SK-N-SH (cell line): ENCODE data around the gene IRF2. TPM values are rescaled to one million over a fixed set of nuclear protein-coding genes. Genes with fewer than 3 reads are reported as not detected.

Source experiments
- CTCF ChIA-PET: fragments of 300-600, 350-600 bp; formaldehyde crosslinking; extraction: SDS; loops from one replicate; lab custom pipeline; 2021; lab: Yijun Ruan, JAX
- POLR2A ChIA-PET: fragments of 350-600 bp; sonication (Branson Sonifier 250); formaldehyde crosslinking; extraction: SDS; loops from one replicate; lab custom pipeline; 2020; ENCODE audit warnings: antibody characterized with exemption, inconsistent platforms; lab: Yijun Ruan, JAX
- DNase-seq: peaks from one replicate; pipeline ENCODE4 v3.0.0; 2012
- H2AFZ ChIP-seq: fragments of 200-600 bp; sonication (generic); 2 replicates; pipeline ENCODE4 v1.8.1; 2016; ENCODE audit warnings: antibody characterized with exemption, mild to moderate bottlenecking, low read depth
- H3F3A ChIP-seq: fragments of 200-600 bp; sonication (generic); replicated peaks from 2 replicates; pipeline ENCODE3; 2016; ENCODE audit warnings: antibody characterized with exemption, mild to moderate bottlenecking; ENCODE audit not compliant: insufficient read depth
- H3K27ac ChIP-seq, 2 experiments: fragments of 200-500 bp in 1 of 2; fragments of 200-600 bp in 1 of 2; sonication (Bioruptor generic) in 1 of 2; sonication (generic), shearing (Covaris generic) in 1 of 2; 2 replicates each; pipeline versions ENCODE4 v1.5.1 to v1.6.1; 2014 to 2016; ENCODE audit warnings: low read depth in 2 of 2, inconsistent platforms in 1 of 2, low read length in 1 of 2, mild to moderate bottlenecking in 1 of 2, mixed read lengths in 1 of 2
- H3K27me3 ChIP-seq: fragments of 200-600 bp; sonication (generic), shearing (Covaris generic); 2 replicates; pipeline ENCODE4 v1.6.1; 2016; ENCODE audit warnings: mixed run types; ENCODE audit not compliant: insufficient read depth
- H3K36me3 ChIP-seq, 2 experiments: fragments of 200-500 bp in 1 of 2; fragments of 200-600 bp in 1 of 2; sonication (Bioruptor generic) in 1 of 2; sonication (generic) in 1 of 2; replicated peaks in 1 of 2; 2 replicates each; pipeline versions ENCODE3 to v1.5.1; 2014 to 2016; ENCODE audit warnings: low read length in 1 of 2, mild to moderate bottlenecking in 1 of 2; ENCODE audit not compliant: insufficient read depth in 2 of 2, control insufficient read depth in 1 of 2
- H3K4me1 ChIP-seq, 2 experiments: fragments of 200-500 bp in 1 of 2; fragments of 200-600 bp in 1 of 2; sonication (Bioruptor generic) in 1 of 2; sonication (generic), shearing (Covaris generic) in 1 of 2; 2 replicates each; pipeline versions ENCODE4 v1.5.1 to v1.6.1; 2014 to 2016; ENCODE audit warnings: low read depth in 1 of 2, low read length in 1 of 2, mixed run types in 1 of 2; ENCODE audit not compliant: insufficient read depth in 2 of 2, control insufficient read depth in 1 of 2
- H3K4me2 ChIP-seq: fragments of 200-600 bp; sonication (generic), shearing (Covaris generic); 2 replicates; pipeline ENCODE4 v1.6.1; 2017; ENCODE audit warnings: mixed run types
- H3K4me3 ChIP-seq, 2 experiments: fragments of 200-500 bp in 1 of 2; fragments of 200-600 bp in 1 of 2; sonication (Bioruptor generic) in 1 of 2; sonication (generic), shearing (Covaris generic) in 1 of 2; 2 replicates each; pipeline versions ENCODE4 v1.5.1 to v1.8.1; 2014 to 2016; ENCODE audit warnings: low read depth in 2 of 2, inconsistent platforms in 1 of 2, low read length in 1 of 2, mild to moderate bottlenecking in 1 of 2, mixed read lengths in 1 of 2, moderate library complexity in 1 of 2
- H3K79me2 ChIP-seq: fragments of 200-600 bp; sonication (generic); 2 replicates; pipeline ENCODE4 v1.8.1; 2017; ENCODE audit warnings: mild to moderate bottlenecking; ENCODE audit not compliant: insufficient read depth
- H3K9ac ChIP-seq: fragments of 200-600 bp; sonication (generic); 2 replicates; pipeline ENCODE4 v1.6.1; 2017; ENCODE audit warnings: mixed run types
- H3K9me2 ChIP-seq: fragments of 200-600 bp; sonication (generic); 2 replicates; pipeline ENCODE4 v1.6.1; 2017; ENCODE audit warnings: mixed run types
- H3K9me3 ChIP-seq: fragments of 200-600 bp; sonication (generic); 2 replicates; pipeline ENCODE4 v1.6.1; 2017; ENCODE audit warnings: mixed run types, mild to moderate bottlenecking, moderate library complexity
- H4K20me1 ChIP-seq: fragments of 200-600 bp; sonication (generic); 2 replicates; pipeline ENCODE4 v1.6.1; 2017; ENCODE audit warnings: mild to moderate bottlenecking, mixed run types; ENCODE audit not compliant: insufficient read depth
- ELF1 ChIP-seq: IDR thresholded peaks from 2 replicates; pipeline ENCODE4 v1.4.0; 2012
- EZH2phosphoT487 ChIP-seq: fragments of 200-600 bp; sonication (generic); IDR thresholded peaks from 2 replicates; pipeline ENCODE4 v1.6.1; 2017; ENCODE audit warnings: low read depth, mixed run types, mild to moderate bottlenecking, antibody characterized with exemption, moderate library complexity, borderline replicate concordance
- FOSL2 ChIP-seq: IDR thresholded peaks from 2 replicates; pipeline ENCODE4 v1.4.0; 2012; ENCODE audit warnings: low read depth, mild to moderate bottlenecking, moderate library complexity, borderline replicate concordance
- FOXM1 ChIP-seq: IDR thresholded peaks from 2 replicates; pipeline ENCODE4 v1.4.0; 2012; ENCODE audit warnings: low read depth, mild to moderate bottlenecking
- GABPA ChIP-seq: IDR thresholded peaks from 2 replicates; pipeline ENCODE4 v1.4.0; 2012; ENCODE audit warnings: low read depth, mild to moderate bottlenecking
- GATA2 ChIP-seq: sonication (generic); formaldehyde crosslinking; IDR thresholded peaks from 2 replicates; pipeline ENCODE4 v1.5.0; 2020; ENCODE audit warnings: mild to moderate bottlenecking, missing genetic modification reagents
- JUND ChIP-seq: IDR thresholded peaks from 2 replicates; pipeline ENCODE4 v1.4.0; 2012
- MAX ChIP-seq: IDR thresholded peaks from 2 replicates; pipeline ENCODE4 v1.4.0; 2012; ENCODE audit warnings: low read depth
- MXI1 ChIP-seq: IDR thresholded peaks from 2 replicates; pipeline ENCODE4 v1.6.1; 2012; ENCODE audit warnings: mild to moderate bottlenecking, low read depth, low read length, improper control_type of control experiment
- NFIC ChIP-seq: IDR thresholded peaks from 2 replicates; pipeline ENCODE4 v1.4.0; 2012; ENCODE audit warnings: borderline replicate concordance
- POLR2AphosphoS5 ChIP-seq: IDR thresholded peaks from 2 replicates; pipeline ENCODE4 v1.6.1; 2012; ENCODE audit warnings: low read depth, low read length
- SIN3A ChIP-seq: IDR thresholded peaks from 2 replicates; pipeline ENCODE4 v1.6.1; 2012; ENCODE audit warnings: low read depth, mild to moderate bottlenecking, low read length, moderate library complexity, borderline replicate concordance
- TAF1 ChIP-seq: IDR thresholded peaks from 2 replicates; pipeline ENCODE4 v1.6.1; 2012; ENCODE audit warnings: low read depth, mild to moderate bottlenecking, low read length, moderate library complexity, borderline replicate concordance
- TCF12 ChIP-seq: IDR thresholded peaks from 2 replicates; pipeline ENCODE4 v1.4.0; 2012
- USF1 ChIP-seq: IDR thresholded peaks from 2 replicates; pipeline ENCODE4 v1.4.0; 2012; ENCODE audit warnings: low read depth, borderline replicate concordance
- YY1 ChIP-seq: IDR thresholded peaks from 2 replicates; pipeline ENCODE4 v1.4.0; 2012; ENCODE audit warnings: low read depth, mild to moderate bottlenecking
- ZBTB33 ChIP-seq: IDR thresholded peaks from 2 replicates; pipeline ENCODE4 v1.4.0; 2012; ENCODE audit warnings: low read depth, borderline replicate concordance
- WGBS: methylation state at CpG from one replicate; pipeline ENCODE4 v1.1.6; 2017; ENCODE audit warnings: low lambda C conversion rate; 5-methylcytosine and 5-hydroxymethylcytosine counted together
- polyA plus RNA-seq, 3 experiments: library from polyadenylated mRNA; depleted of rRNA; stranded (reverse); fragments of >200 nt; gene quantifications; 2 replicates each; pipeline ENCODE4 v1.2.3, GENCODE V29; 2012
- TF ChIP-seq, protein P1 (sequence below): fragments of 200-600 bp; sonication (generic); IDR thresholded peaks from 2 replicates; pipeline ENCODE4 v1.6.1; 2017; ENCODE audit warnings: antibody characterized with exemption, mild to moderate bottlenecking, moderate library complexity
- TF ChIP-seq, protein P2 (sequence below): IDR thresholded peaks from 2 replicates; pipeline ENCODE4; 2012
- TF ChIP-seq, protein P3 (sequence below): fragments of 150-350 bp; IDR thresholded peaks from 2 replicates; pipeline ENCODE4 v1.6.1; 2016; ENCODE audit warnings: mild to moderate bottlenecking, low read depth, low read length

IRF2 gene
- polyA plus RNA-seq, 1 of the 3 experiments (the other 2 are of a cell fraction), result 23.3 TPM

DNA sequence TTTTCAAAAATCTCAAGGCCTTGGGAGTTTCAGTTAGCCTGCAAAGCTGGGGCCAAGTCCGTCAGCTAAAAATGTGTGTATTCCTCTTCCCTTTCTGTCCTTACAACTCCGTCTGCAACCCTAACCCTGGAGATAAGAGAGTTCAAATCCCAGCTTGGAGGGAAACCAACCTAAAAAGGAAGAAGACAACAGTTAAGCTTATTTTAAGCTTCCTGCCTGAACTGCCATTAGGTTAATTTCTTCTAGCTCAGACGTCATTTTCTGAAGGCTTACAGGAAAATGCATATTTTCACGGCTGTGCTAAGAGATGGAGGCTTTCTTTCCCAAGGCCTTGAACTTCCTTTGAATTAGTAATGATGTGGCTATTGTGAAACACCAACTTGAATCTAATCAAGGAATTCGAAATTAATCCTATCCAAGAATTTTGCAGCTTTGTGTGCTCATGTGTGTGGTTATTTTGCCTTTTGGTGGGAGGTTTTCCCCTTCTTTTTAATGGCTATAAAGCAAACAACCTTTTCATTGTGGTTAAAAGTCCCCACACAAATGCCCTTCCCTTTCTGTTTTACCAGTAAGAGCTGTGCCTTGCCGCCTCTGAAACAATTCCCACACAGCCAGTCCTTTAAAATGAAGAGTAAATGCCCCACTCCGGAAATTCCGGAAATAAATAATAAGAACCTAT is 103.5 kb downstream of the IRF2 start:
- Histone ChIP-seq H3K4me3 (no peak overlapping the region), H3K9me3 (no peaks in the 10 kb centered on the region), H3K79me2 (no peaks in the 10 kb centered on the region), H4K20me1 (no peaks in the 10 kb centered on the region), H2AFZ (no peak overlapping the region), H3K9me2 (no peaks in the 10 kb centered on the region), H3K36me3 (no peaks in the 10 kb centered on the region), H3F3A (peaks cover 8% of the 10 kb centered on the region), H3K9ac (no peak overlapping the region), H3K4me1 (peaks cover 5 to 9% of the 10 kb centered on the region in 2 experiments; a peak in 2 of 4 replicates), H3K4me2 (no peak overlapping the region), H3K27ac (no peak overlapping the region), H3K27me3 (no peaks in the 10 kb centered on the region)
- DNase-seq, result no peak
- ChIA-PET POLR2A (no interaction called here), CTCF (no interaction called here)
- TF ChIP-seq POLR2AphosphoS5 (no peak), JUND (no peak), TCF12 (no peak), USF1 (no peak), ZBTB33 (no peak), NFIC (no peak), SIN3A (no peak), GATA2 (no peak), MAX (no peak), ELF1 (no peak), GABPA (no peak)
- TF ChIP-seq, protein P1, sequence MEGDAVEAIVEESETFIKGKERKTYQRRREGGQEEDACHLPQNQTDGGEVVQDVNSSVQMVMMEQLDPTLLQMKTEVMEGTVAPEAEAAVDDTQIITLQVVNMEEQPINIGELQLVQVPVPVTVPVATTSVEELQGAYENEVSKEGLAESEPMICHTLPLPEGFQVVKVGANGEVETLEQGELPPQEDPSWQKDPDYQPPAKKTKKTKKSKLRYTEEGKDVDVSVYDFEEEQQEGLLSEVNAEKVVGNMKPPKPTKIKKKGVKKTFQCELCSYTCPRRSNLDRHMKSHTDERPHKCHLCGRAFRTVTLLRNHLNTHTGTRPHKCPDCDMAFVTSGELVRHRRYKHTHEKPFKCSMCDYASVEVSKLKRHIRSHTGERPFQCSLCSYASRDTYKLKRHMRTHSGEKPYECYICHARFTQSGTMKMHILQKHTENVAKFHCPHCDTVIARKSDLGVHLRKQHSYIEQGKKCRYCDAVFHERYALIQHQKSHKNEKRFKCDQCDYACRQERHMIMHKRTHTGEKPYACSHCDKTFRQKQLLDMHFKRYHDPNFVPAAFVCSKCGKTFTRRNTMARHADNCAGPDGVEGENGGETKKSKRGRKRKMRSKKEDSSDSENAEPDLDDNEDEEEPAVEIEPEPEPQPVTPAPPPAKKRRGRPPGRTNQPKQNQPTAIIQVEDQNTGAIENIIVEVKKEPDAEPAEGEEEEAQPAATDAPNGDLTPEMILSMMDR, result no peak
- WGBS, result 91% methylated on average over 8 of the region's 8 CpGs

DNA sequence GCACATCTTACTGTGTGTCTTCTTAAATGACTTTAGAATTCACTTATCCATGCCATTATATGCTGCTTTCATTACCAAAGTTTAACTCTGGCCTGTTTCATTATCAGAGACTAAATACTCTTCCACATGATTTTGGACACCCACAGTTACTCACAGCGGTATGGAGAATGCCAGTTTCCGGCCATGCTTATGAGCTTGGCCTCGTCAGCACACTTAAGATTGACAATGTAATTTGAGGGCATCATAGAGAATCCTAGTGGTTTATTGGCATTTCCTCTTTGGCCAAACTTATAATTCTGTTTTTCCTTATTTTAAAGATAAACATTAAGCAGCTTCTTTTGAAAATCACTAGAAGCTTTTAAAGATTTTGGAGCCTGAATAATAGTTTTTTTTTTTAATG is 104.5 kb downstream of the IRF2 start:
- no peaks in the 10 kb centered on the region for H3K9me3 ChIP-seq
- peaks cover 7% of the 10 kb centered on the region for H3F3A ChIP-seq
- no peaks in the 10 kb centered on the region for H4K20me1 ChIP-seq
- H3K4me1 ChIP-seq, result peaks cover 5 to 9% of the 10 kb centered on the region in 2 experiments; a peak in 2 of 4 replicates
- ChIA-PET POLR2A (no interaction called here), CTCF (interaction anchor here (1.2 kb wide), 1 partner anchor 106 kb away, joined by 3 read pairs; no protein-coding TSS in a partner anchor)
- H3K27ac ChIP-seq, result no peak overlapping the region
- H3K27me3 ChIP-seq, result no peaks in the 10 kb centered on the region
- no peak overlapping the region for H3K9ac ChIP-seq
- WGBS, result 84% methylated on average over 3 of the region's 3 CpGs
- no peak overlapping the region for H2AFZ ChIP-seq
- no peaks in the 10 kb centered on the region for H3K79me2 ChIP-seq
- no peak overlapping the region for H3K4me2 ChIP-seq
- no peak overlapping the region for H3K4me3 ChIP-seq
- TF ChIP-seq EZH2phosphoT487 (no peak), FOXM1 (no peak), GABPA (no peak), MXI1 (no peak), YY1 (no peak), MAX (no peak), FOSL2 (no peak), TAF1 (no peak)
- TF ChIP-seq, protein P2, sequence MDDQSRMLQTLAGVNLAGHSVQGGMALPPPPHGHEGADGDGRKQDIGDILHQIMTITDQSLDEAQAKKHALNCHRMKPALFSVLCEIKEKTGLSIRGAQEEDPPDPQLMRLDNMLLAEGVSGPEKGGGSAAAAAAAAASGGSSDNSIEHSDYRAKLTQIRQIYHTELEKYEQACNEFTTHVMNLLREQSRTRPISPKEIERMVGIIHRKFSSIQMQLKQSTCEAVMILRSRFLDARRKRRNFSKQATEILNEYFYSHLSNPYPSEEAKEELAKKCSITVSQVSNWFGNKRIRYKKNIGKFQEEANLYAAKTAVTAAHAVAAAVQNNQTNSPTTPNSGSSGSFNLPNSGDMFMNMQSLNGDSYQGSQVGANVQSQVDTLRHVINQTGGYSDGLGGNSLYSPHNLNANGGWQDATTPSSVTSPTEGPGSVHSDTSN, result no peak
- TF ChIP-seq, protein P3, sequence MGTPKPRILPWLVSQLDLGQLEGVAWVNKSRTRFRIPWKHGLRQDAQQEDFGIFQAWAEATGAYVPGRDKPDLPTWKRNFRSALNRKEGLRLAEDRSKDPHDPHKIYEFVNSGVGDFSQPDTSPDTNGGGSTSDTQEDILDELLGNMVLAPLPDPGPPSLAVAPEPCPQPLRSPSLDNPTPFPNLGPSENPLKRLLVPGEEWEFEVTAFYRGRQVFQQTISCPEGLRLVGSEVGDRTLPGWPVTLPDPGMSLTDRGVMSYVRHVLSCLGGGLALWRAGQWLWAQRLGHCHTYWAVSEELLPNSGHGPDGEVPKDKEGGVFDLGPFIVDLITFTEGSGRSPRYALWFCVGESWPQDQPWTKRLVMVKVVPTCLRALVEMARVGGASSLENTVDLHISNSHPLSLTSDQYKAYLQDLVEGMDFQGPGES, result no peak
- no peak for DNase-seq
- no peaks in the 10 kb centered on the region for H3K9me2 ChIP-seq
- no peaks in the 10 kb centered on the region for H3K36me3 ChIP-seq
